ENCODE measurements around the gene AFG1L.

Gene AFG1L

GRCh38 chr6:108363889-108364313 is 69.0 kb downstream of the AFG1L start:
- no peak for TF ChIP-seq CTCF (IDR thresholded peaks at IDR 0.05)
- H3K27ac ChIP-seq = no peak overlapping the region
- no peak overlapping the region for H3K4me3 ChIP-seq (ENCODE audit: low read depth in 1 of 2, low read length in 1 of 2)
- H3K36me3 ChIP-seq = no peaks in the 10 kb centered on the region
- H3K4me1 ChIP-seq (ENCODE audit: control insufficient read depth in 1 of 2, insufficient read depth in 1 of 2, low read depth in 1 of 2, low read length in 1 of 2) = peaks cover 16 to 38% of the 10 kb centered on the region in 2 experiments
- no peaks in the 10 kb centered on the region for H3K27me3 ChIP-seq
- no peaks in the 10 kb centered on the region for H3K9me3 ChIP-seq

GRCh38 chr6:108364470-108364869 is 69.6 kb downstream of the AFG1L start:
- H3K27ac ChIP-seq = no peak overlapping the region
- TF ChIP-seq CTCF (IDR thresholded peaks at IDR 0.05) = no peak
- H3K27me3 ChIP-seq = no peaks in the 10 kb centered on the region
- H3K9me3 ChIP-seq = no peaks in the 10 kb centered on the region
- H3K4me3 ChIP-seq (ENCODE audit: low read depth in 1 of 2, low read length in 1 of 2) = no peak overlapping the region
- no peaks in the 10 kb centered on the region for H3K36me3 ChIP-seq
- peaks cover 16 to 38% of the 10 kb centered on the region in 2 experiments for H3K4me1 ChIP-seq (ENCODE audit: control insufficient read depth in 1 of 2, insufficient read depth in 1 of 2, low read depth in 1 of 2, low read length in 1 of 2)

GRCh38 chr6:108365478-108365877 is 70.6 kb downstream of the AFG1L start:
- H3K4me1 ChIP-seq (ENCODE audit: control insufficient read depth in 1 of 2, insufficient read depth in 1 of 2, low read depth in 1 of 2, low read length in 1 of 2) = peaks cover 16 to 28% of the 10 kb centered on the region in 2 experiments
- no peak for TF ChIP-seq CTCF (IDR thresholded peaks at IDR 0.05)
- H3K4me3 ChIP-seq (ENCODE audit: low read depth in 1 of 2, low read length in 1 of 2) = no peak overlapping the region
- no peaks in the 10 kb centered on the region for H3K27me3 ChIP-seq
- no peaks in the 10 kb centered on the region for H3K36me3 ChIP-seq
- H3K27ac ChIP-seq = no peak overlapping the region
- H3K9me3 ChIP-seq = no peaks in the 10 kb centered on the region

- no peaks in the 10 kb centered on the region for H3K36me3 ChIP-seq
- no peak for TF ChIP-seq CTCF (IDR thresholded peaks at IDR 0.05)
- H3K9me3 ChIP-seq = no peaks in the 10 kb centered on the region
- peaks cover 8 to 21% of the 10 kb centered on the region in 2 experiments for H3K4me1 ChIP-seq (ENCODE audit: control insufficient read depth in 1 of 2, insufficient read depth in 1 of 2, low read depth in 1 of 2, low read length in 1 of 2)
- no peak overlapping the region for H3K27ac ChIP-seq
- no peaks in the 10 kb centered on the region for H3K27me3 ChIP-seq
- no peak overlapping the region for H3K4me3 ChIP-seq (ENCODE audit: low read depth in 1 of 2, low read length in 1 of 2)
These were observed 71.4 kb downstream of the AFG1L start for GRCh38 chr6:108366236-108366635.

GRCh38 chr6:108368431-108369030 is 73.7 kb downstream of the AFG1L start:
- H3K4me3 ChIP-seq (ENCODE audit: low read depth in 1 of 2, low read length in 1 of 2) = no peak overlapping the region
- H3K36me3 ChIP-seq = no peaks in the 10 kb centered on the region
- no peak overlapping the region for H3K27ac ChIP-seq
- peaks cover 0 to 5% of the 10 kb centered on the region in 2 experiments for H3K4me1 ChIP-seq (ENCODE audit: control insufficient read depth in 1 of 2, insufficient read depth in 1 of 2, low read depth in 1 of 2, low read length in 1 of 2)
- no peak for TF ChIP-seq CTCF (IDR thresholded peaks at IDR 0.05)
- no peaks in the 10 kb centered on the region for H3K9me3 ChIP-seq
- no peaks in the 10 kb centered on the region for H3K27me3 ChIP-seq
